Peyer's patch (tissue), 4 donors: Measurements from ENCODE around the gene NANOS3. TPM values are rescaled to one million over a fixed set of nuclear protein-coding genes. Genes with fewer than 3 reads are reported as not detected.

Experiments
- DNase-seq, 3 donors: peaks; one replicate each; pipeline ENCODE4 v3.0.0-alpha.2; 2017 to 2019
- H3K27ac ChIP-seq, 4 donors: fragments of 200-600 bp; sonication (generic); one replicate each; pipeline ENCODE4 v1.5.1; 2016 to 2019
- H3K27me3 ChIP-seq, 2 donors: fragments of 200-600 bp; sonication (generic); one replicate each; pipeline ENCODE4 v1.5.1; 2019
- H3K36me3 ChIP-seq, 3 donors: fragments of 200-600 bp; sonication (generic); one replicate each; pipeline ENCODE4 v1.5.1; 2016 to 2019
- H3K4me1 ChIP-seq, 4 donors: fragments of 200-600 bp; sonication (generic); one replicate each; pipeline ENCODE4 v1.5.1; 2016 to 2019
- H3K4me3 ChIP-seq, 4 donors: fragments of 200-600 bp; sonication (generic); 1 replicate in 3 of 4; 2 replicates in 1 of 4; pipeline ENCODE4 v1.5.1; 2016 to 2019; ENCODE audit warnings: mild to moderate bottlenecking in 1 of 4
- H3K9me3 ChIP-seq, 4 donors: fragments of 200-600 bp; sonication (generic); one replicate each; pipeline ENCODE4 v1.5.1; 2016 to 2019; ENCODE audit warnings: mild to moderate bottlenecking in 1 of 4
- CTCF ChIP-seq, 6 experiments: fragments of 450-650 bp in 4 of 6; fragments of 200-600 bp in 2 of 6; sonication (generic) in 1 of 6; IDR thresholded peaks; one replicate each; pipeline ENCODE4 v1.5.1; 2017 to 2019; ENCODE audit warnings: antibody characterized with exemption in 6 of 6, mild to moderate bottlenecking in 3 of 6, moderate library complexity in 1 of 6
- POLR2A ChIP-seq, 2 donors: fragments of 450-650 bp; IDR thresholded peaks; one replicate each; pipeline ENCODE4 v1.5.1; 2017; ENCODE audit warnings: antibody characterized with exemption in 2 of 2, mild to moderate bottlenecking in 2 of 2, moderate library complexity in 2 of 2
- total RNA-seq, 4 donors: library from RNA; depleted of rRNA; stranded (reverse); fragments of >200 nt; gene quantifications; one replicate each; pipeline ENCODE4 v1.1.0, GENCODE V29; 2016

Gene NANOS3
- total RNA-seq, 4 donors from 2014 or later = not detected

GRCh38 chr19:13866463-13867046, 10.4 kb upstream of the NANOS3 start:
- Histone ChIP-seq H3K4me3 (peak overlapping the region in 1 of 4 donors; percentile 73), H3K27me3 (no peaks in the 10 kb centered on the region), H3K36me3 (no peaks in the 10 kb centered on the region), H3K27ac (peak overlapping the region in 1 of 4 donors; percentile 35), H3K9me3 (no peaks in the 10 kb centered on the region), H3K4me1 (peaks cover 0 to 24% (median 14%) of the 10 kb centered on the region in 4 donors)
- no peak for TF ChIP-seq POLR2A (IDR thresholded peaks at IDR 0.05)
- no peak for TF ChIP-seq CTCF (IDR thresholded peaks at IDR 0.05)
- no peak for DNase-seq

GRCh38 chr19:13868663-13869062, 8.3 kb upstream of the NANOS3 start:
- H3K27me3 ChIP-seq = no peaks in the 10 kb centered on the region
- TF ChIP-seq CTCF (IDR thresholded peaks at IDR 0.05) (no peak), POLR2A (IDR thresholded peaks at IDR 0.05) (no peak)
- no peaks in the 10 kb centered on the region for H3K36me3 ChIP-seq
- no peaks in the 10 kb centered on the region for H3K9me3 ChIP-seq
- DNase-seq = no peak
- no peak overlapping the region for H3K27ac ChIP-seq
- peaks cover 0 to 32% (median 11%) of the 10 kb centered on the region in 4 donors for H3K4me1 ChIP-seq
- no peak overlapping the region for H3K4me3 ChIP-seq

- no peak for DNase-seq
- H3K9me3 ChIP-seq = no peaks in the 10 kb centered on the region
- H3K4me3 ChIP-seq = no peak overlapping the region
- TF ChIP-seq CTCF (IDR thresholded peaks at IDR 0.05) = no peak
- no peak for TF ChIP-seq POLR2A (IDR thresholded peaks at IDR 0.05)
- no peak overlapping the region for H3K27ac ChIP-seq
- no peaks in the 10 kb centered on the region for H3K36me3 ChIP-seq
- peaks cover 0 to 30% (median 11%) of the 10 kb centered on the region in 4 donors for H3K4me1 ChIP-seq
- no peaks in the 10 kb centered on the region for H3K27me3 ChIP-seq
Measured at GRCh38 chr19:13869281-13869680, 7.7 kb upstream of the NANOS3 start.

GRCh38 chr19:13870873-13871272, 6.1 kb upstream of the NANOS3 start:
- H3K27ac ChIP-seq = no peak overlapping the region

GRCh38 chr19:13872339-13872694, 4.6 kb upstream of the NANOS3 start:
- H3K36me3 ChIP-seq = no peaks in the 10 kb centered on the region
- H3K27me3 ChIP-seq = no peaks in the 10 kb centered on the region
- DNase-seq = no peak
- H3K27ac ChIP-seq = no peak overlapping the region
- H3K9me3 ChIP-seq = no peaks in the 10 kb centered on the region
- peak overlapping the region in 2 of 4 donors; percentile 53 to 54 for H3K4me3 ChIP-seq
- peaks cover 0 to 18% (median 0%) of the 10 kb centered on the region in 4 donors for H3K4me1 ChIP-seq
- no peak for TF ChIP-seq CTCF (IDR thresholded peaks at IDR 0.05)
- no peak for TF ChIP-seq POLR2A (IDR thresholded peaks at IDR 0.05)

More at GRCh38 chr19:13870873-13871272, 6.1 kb upstream of the NANOS3 start:
- TF ChIP-seq CTCF (IDR thresholded peaks at IDR 0.05) (no peak), POLR2A (IDR thresholded peaks at IDR 0.05) (no peak)
- no peak for DNase-seq
- no peaks in the 10 kb centered on the region for H3K36me3 ChIP-seq
- H3K9me3 ChIP-seq = no peaks in the 10 kb centered on the region
- peaks cover 0 to 19% (median 5%) of the 10 kb centered on the region in 4 donors for H3K4me1 ChIP-seq
- H3K4me3 ChIP-seq = no peak overlapping the region
- no peaks in the 10 kb centered on the region for H3K27me3 ChIP-seq
